Activated naive CD4-positive, alpha-beta T cell treated with anti-CD3 and anti-CD28 coated beads, Interleukin-2, amount 50 U/mL, for 72 hours (primary cell): ENCODE results near the gene CD163L1. TPM values are rescaled to one million over a fixed set of nuclear protein-coding genes. Genes with fewer than 3 reads are reported as not detected.
A peak's percentile ranks its signal among the peaks of the same experiment; 100 is the strongest.
"Not testable (repeated sequence)": the region's sequence is repeated elsewhere in the genome, so short reads cannot be mapped to it uniquely, and the experiment has no call there.

ENCODE experiments used
- ATAC-seq, 2 donors: fragments of 150-1000 bp; cut with Tn5 transposase; 2 replicates each; pipeline ENCODE4 v1.10.0; 2021; ENCODE audit warnings: mild to moderate bottlenecking in 2 of 2, moderate library complexity in 2 of 2
- DNase-seq, 2 donors: peaks; one replicate each; pipeline ENCODE4 v3.0.0; 2021 to 2022; ENCODE audit warnings: low spot score in 2 of 2
- H3K27ac Mint-ChIP-seq, 2 donors: one replicate each; pipeline ENCODE4 v1.8.0; 2022; ENCODE audit warnings: mild to moderate bottlenecking in 2 of 2, mixed read lengths in 2 of 2
- H3K36me3 Mint-ChIP-seq, 2 donors: one replicate each; pipeline ENCODE4 v1.8.0; 2022; ENCODE audit warnings: mixed read lengths in 2 of 2
- H3K9me3 Mint-ChIP-seq, 2 donors: one replicate each; pipeline ENCODE4 v1.8.0; 2022; ENCODE audit warnings: mixed read lengths in 2 of 2
- total RNA-seq, 2 donors: library from RNA; stranded (reverse); gene quantifications; one replicate each; pipeline ENCODE4 v1.2.3, GENCODE V29; 2022

Gene CD163L1
- total RNA-seq, 2 donors from 2014 or later: not detected

- not testable (repeated sequence) for DNase-seq, H3K27ac Mint-ChIP-seq, ATAC-seq, H3K9me3 Mint-ChIP-seq, H3K36me3 Mint-ChIP-seq
These were observed 6.5 kb downstream of the CD163L1 start for GRCh38 chr12:7437494-7437893.

- DNase-seq (no peak), ATAC-seq (peak in 1 of 2 donors; percentile 87)
- Mint-ChIP-seq H3K27ac (no peak overlapping the region), H3K9me3 (no peaks in the 10 kb centered on the region), H3K36me3 (peaks cover 2 to 3% of the 10 kb centered on the region in 2 donors)
These were observed 9.3 kb downstream of the CD163L1 start for GRCh38 chr12:7434670-7435069.

GRCh38 chr12:7433276-7433822, 10.6 kb downstream of the CD163L1 start:
- H3K36me3 Mint-ChIP-seq: no peaks in the 10 kb centered on the region
- no peak overlapping the region for H3K27ac Mint-ChIP-seq
- no peaks in the 10 kb centered on the region for H3K9me3 Mint-ChIP-seq
- no peak for ATAC-seq
- DNase-seq: no peak

- DNase-seq (no peak), ATAC-seq (no peak)
- Mint-ChIP-seq H3K27ac (no peak overlapping the region), H3K9me3 (no peaks in the 10 kb centered on the region), H3K36me3 (no peaks in the 10 kb centered on the region)
These were observed 11.8 kb downstream of the CD163L1 start for GRCh38 chr12:7431993-7432685.

- H3K36me3 Mint-ChIP-seq: no peaks in the 10 kb centered on the region
- no peak overlapping the region for H3K27ac Mint-ChIP-seq
- ATAC-seq (no peak), DNase-seq (no peak)
- H3K9me3 Mint-ChIP-seq: no peaks in the 10 kb centered on the region
These were observed 32.6 kb downstream of the CD163L1 start for GRCh38 chr12:7411343-7411742.

- H3K36me3 Mint-ChIP-seq: no peaks in the 10 kb centered on the region
- ATAC-seq (no peak), DNase-seq (no peak)
- H3K27ac Mint-ChIP-seq: no peak overlapping the region
- H3K9me3 Mint-ChIP-seq: no peaks in the 10 kb centered on the region
These were observed 39.7 kb downstream of the CD163L1 start for GRCh38 chr12:7404275-7404674.

- ATAC-seq (no peak), DNase-seq (no peak)
- no peaks in the 10 kb centered on the region for H3K36me3 Mint-ChIP-seq
- H3K9me3 Mint-ChIP-seq: no peaks in the 10 kb centered on the region
- no peak overlapping the region for H3K27ac Mint-ChIP-seq
These were observed 40.5 kb downstream of the CD163L1 start for GRCh38 chr12:7403466-7403865.

- H3K27ac Mint-ChIP-seq: no peak overlapping the region
- H3K9me3 Mint-ChIP-seq: no peaks in the 10 kb centered on the region
- ATAC-seq (no peak), DNase-seq (no peak)
- H3K36me3 Mint-ChIP-seq: no peaks in the 10 kb centered on the region
These were observed 44.9 kb downstream of the CD163L1 start for GRCh38 chr12:7399089-7399488.

- no peak for ATAC-seq
These were observed 47.5 kb downstream of the CD163L1 start for GRCh38 chr12:7396418-7396817.

GRCh38 chr12:7395950-7396349, 48.0 kb downstream of the CD163L1 start:
- no peaks in the 10 kb centered on the region for H3K36me3 Mint-ChIP-seq
- ATAC-seq: peak in 1 of 2 donors; percentile 22
- no peak for DNase-seq
- no peak overlapping the region for H3K27ac Mint-ChIP-seq
- peaks cover 3 to 9% of the 10 kb centered on the region in 2 donors for H3K9me3 Mint-ChIP-seq

More at GRCh38 chr12:7396418-7396817, 47.5 kb downstream of the CD163L1 start:
- H3K27ac Mint-ChIP-seq: no peak overlapping the region
- H3K9me3 Mint-ChIP-seq: peaks cover 2 to 9% of the 10 kb centered on the region in 2 donors
- DNase-seq: no peak
- no peaks in the 10 kb centered on the region for H3K36me3 Mint-ChIP-seq

GRCh38 chr12:7387289-7387688, 56.7 kb downstream of the CD163L1 start:
- no peak for ATAC-seq
- Mint-ChIP-seq H3K27ac (no peak overlapping the region), H3K9me3 (peaks cover 10 to 21% of the 10 kb centered on the region in 2 donors), H3K36me3 (peaks cover 0 to 10% of the 10 kb centered on the region in 2 donors)
- no peak for DNase-seq

- H3K36me3 Mint-ChIP-seq: peaks cover 0 to 7% of the 10 kb centered on the region in 2 donors
- H3K27ac Mint-ChIP-seq: no peak overlapping the region
These were observed 60.8 kb downstream of the CD163L1 start for GRCh38 chr12:7383157-7383556.

GRCh38 chr12:7376196-7376595, 67.8 kb downstream of the CD163L1 start:
- DNase-seq: no peak
- H3K36me3 Mint-ChIP-seq: no peaks in the 10 kb centered on the region
- ATAC-seq: no peak
- H3K9me3 Mint-ChIP-seq: no peaks in the 10 kb centered on the region
- H3K27ac Mint-ChIP-seq: no peak overlapping the region

More at GRCh38 chr12:7383157-7383556, 60.8 kb downstream of the CD163L1 start:
- no peak for DNase-seq
- no peak for ATAC-seq
- H3K9me3 Mint-ChIP-seq: peaks cover 5 to 18% of the 10 kb centered on the region in 2 donors

- peaks cover 0 to 6% of the 10 kb centered on the region in 2 donors for H3K9me3 Mint-ChIP-seq
- no peak for DNase-seq
- no peak overlapping the region for H3K27ac Mint-ChIP-seq
- no peaks in the 10 kb centered on the region for H3K36me3 Mint-ChIP-seq
- no peak for ATAC-seq
These were observed 68.8 kb downstream of the CD163L1 start for GRCh38 chr12:7375145-7375543.

- Mint-ChIP-seq H3K27ac (no peak overlapping the region), H3K9me3 (peaks cover 0 to 6% of the 10 kb centered on the region in 2 donors), H3K36me3 (no peaks in the 10 kb centered on the region)
- ATAC-seq (no peak), DNase-seq (peak in 1 of 2 donors; percentile 27)
These were observed 69.4 kb downstream of the CD163L1 start for GRCh38 chr12:7374423-7375144.

- ATAC-seq (no peak), DNase-seq (no peak)
- Mint-ChIP-seq H3K36me3 (no peaks in the 10 kb centered on the region), H3K27ac (no peak overlapping the region), H3K9me3 (peaks cover 0 to 6% of the 10 kb centered on the region in 2 donors)
These were observed 70.7 kb downstream of the CD163L1 start for GRCh38 chr12:7373226-7373625.

- no peak overlapping the region for H3K27ac Mint-ChIP-seq
- ATAC-seq (peak in 1 of 2 donors; percentile 11), DNase-seq (no peak)
- H3K9me3 Mint-ChIP-seq: peaks cover 0 to 6% of the 10 kb centered on the region in 2 donors
- H3K36me3 Mint-ChIP-seq: no peaks in the 10 kb centered on the region
These were observed 74.7 kb downstream of the CD163L1 start for GRCh38 chr12:7369274-7369729.
